Sigmoid colon (tissue), 3 donors: ENCODE data around the gene CRTC3.

Experiments used
- POLR2A ChIP-seq, 2 donors: fragments of 450-650 bp; IDR thresholded peaks; one replicate each; pipeline ENCODE4 v1.6.1; 2016; ENCODE audit warnings: antibody characterized with exemption in 2 of 2, mild to moderate bottlenecking in 2 of 2, moderate library complexity in 2 of 2
- TF ChIP-seq, protein P1 (sequence below), 4 experiments: fragments of 450-650 bp in 3 of 4; fragments of 200-600 bp in 1 of 4; IDR thresholded peaks; one replicate each; pipeline ENCODE4 v1.5.1; 2016 to 2019; ENCODE audit warnings: antibody characterized with exemption in 4 of 4, mild to moderate bottlenecking in 3 of 4, moderate library complexity in 2 of 4

GRCh38 chr15:90583471-90584252 lies 53.9 kb downstream of the CRTC3 start:
- TF ChIP-seq, protein P1, sequence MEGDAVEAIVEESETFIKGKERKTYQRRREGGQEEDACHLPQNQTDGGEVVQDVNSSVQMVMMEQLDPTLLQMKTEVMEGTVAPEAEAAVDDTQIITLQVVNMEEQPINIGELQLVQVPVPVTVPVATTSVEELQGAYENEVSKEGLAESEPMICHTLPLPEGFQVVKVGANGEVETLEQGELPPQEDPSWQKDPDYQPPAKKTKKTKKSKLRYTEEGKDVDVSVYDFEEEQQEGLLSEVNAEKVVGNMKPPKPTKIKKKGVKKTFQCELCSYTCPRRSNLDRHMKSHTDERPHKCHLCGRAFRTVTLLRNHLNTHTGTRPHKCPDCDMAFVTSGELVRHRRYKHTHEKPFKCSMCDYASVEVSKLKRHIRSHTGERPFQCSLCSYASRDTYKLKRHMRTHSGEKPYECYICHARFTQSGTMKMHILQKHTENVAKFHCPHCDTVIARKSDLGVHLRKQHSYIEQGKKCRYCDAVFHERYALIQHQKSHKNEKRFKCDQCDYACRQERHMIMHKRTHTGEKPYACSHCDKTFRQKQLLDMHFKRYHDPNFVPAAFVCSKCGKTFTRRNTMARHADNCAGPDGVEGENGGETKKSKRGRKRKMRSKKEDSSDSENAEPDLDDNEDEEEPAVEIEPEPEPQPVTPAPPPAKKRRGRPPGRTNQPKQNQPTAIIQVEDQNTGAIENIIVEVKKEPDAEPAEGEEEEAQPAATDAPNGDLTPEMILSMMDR (IDR thresholded peaks at IDR 0.05) = no peak
- no peak for TF ChIP-seq POLR2A (IDR thresholded peaks at IDR 0.05)
